Posterior cingulate gyrus (tissue), 11 donors: Measurements from ENCODE around the gene NAALADL2.

Experiments used
- DNase-seq, 10 donors: peaks; one replicate each; pipeline versions ENCODE4 v3.0.0 to v3.0.0-alpha.2; 2020 to 2021; ENCODE audit warnings: mixed read lengths in 3 of 10
- intact Hi-C: fragments of 100-400 bp; cut with DNase I; formaldehyde crosslinking; loops from one replicate; pipeline ENCODE4 v1.15.1; 2023

Gene NAALADL2

GRCh38 chr3:174884776-174885568 is 25.8 kb downstream of the NAALADL2 start:
- intact Hi-C loops: no loop called here
- no peak for DNase-seq

- intact Hi-C loops: no loop called here
- DNase-seq: no peak
Observed at GRCh38 chr3:174891524-174892203, 32.5 kb downstream of the NAALADL2 start.

- intact Hi-C loops: no loop called here
- DNase-seq: no peak
Observed at GRCh38 chr3:174907027-174907426, 47.9 kb downstream of the NAALADL2 start.

GRCh38 chr3:174907628-174908407 is 48.7 kb downstream of the NAALADL2 start:
- intact Hi-C loops: no loop called here
- DNase-seq: no peak

- intact Hi-C loops: no loop called here
- DNase-seq: no peak
Observed at GRCh38 chr3:174931473-174932353, 72.6 kb downstream of the NAALADL2 start.

GRCh38 chr3:174936590-174936989 is 77.5 kb downstream of the NAALADL2 start:
- DNase-seq: no peak
- intact Hi-C loops: no loop called here

GRCh38 chr3:174937478-174937877 is 78.3 kb downstream of the NAALADL2 start:
- intact Hi-C loops: no loop called here
- no peak for DNase-seq

GRCh38 chr3:174938102-174938501 is 79.0 kb downstream of the NAALADL2 start:
- no peak for DNase-seq
- intact Hi-C loops: no loop called here

- intact Hi-C loops: no loop called here
- no peak for DNase-seq
Observed at GRCh38 chr3:174940151-174940550, 81.0 kb downstream of the NAALADL2 start.

GRCh38 chr3:174945276-174945675 is 86.1 kb downstream of the NAALADL2 start:
- no peak for DNase-seq

GRCh38 chr3:174945951-174946350 is 86.8 kb downstream of the NAALADL2 start:
- intact Hi-C loops: no loop called here
- no peak for DNase-seq

More at GRCh38 chr3:174945276-174945675, 86.1 kb downstream of the NAALADL2 start:
- intact Hi-C loops: no loop called here

- DNase-seq: no peak
- intact Hi-C loops: no loop called here
Observed at GRCh38 chr3:174949523-174949922, 90.4 kb downstream of the NAALADL2 start.

- DNase-seq: no peak
- intact Hi-C loops: no loop called here
Observed at GRCh38 chr3:174951034-174951433, 91.9 kb downstream of the NAALADL2 start.

GRCh38 chr3:174951498-174952005 is 92.4 kb downstream of the NAALADL2 start:
- no peak for DNase-seq
- intact Hi-C loops: no loop called here

- no peak for DNase-seq
- intact Hi-C loops: no loop called here
Observed at GRCh38 chr3:174953068-174953467, 93.9 kb downstream of the NAALADL2 start.

GRCh38 chr3:174955513-174956016 is 96.4 kb downstream of the NAALADL2 start:
- intact Hi-C loops: no loop called here
- no peak for DNase-seq

GRCh38 chr3:174957081-174957480 is 97.9 kb downstream of the NAALADL2 start:
- intact Hi-C loops: no loop called here
- DNase-seq: no peak

GRCh38 chr3:174957551-174958001 is 98.4 kb downstream of the NAALADL2 start:
- intact Hi-C loops: no loop called here
- no peak for DNase-seq

- DNase-seq: no peak
- intact Hi-C loops: no loop called here
Observed at GRCh38 chr3:174958671-174959328, 99.7 kb downstream of the NAALADL2 start.
